Stomach (tissue), 9 donors: Measurements from ENCODE around the gene SH3RF3. TPM values are rescaled to one million over a fixed set of nuclear protein-coding genes. Genes with fewer than 3 reads are reported as not detected.

ENCODE experiments used
- DNase-seq, 2 donors: peaks; one replicate each; pipeline versions ENCODE4 v3.0.0 to v3.0.0-alpha.2; 2013 to 2019
- H3K27ac ChIP-seq, 5 donors: fragments of 200-600 bp in 4 of 5; sonication (generic) in 4 of 5; one replicate each; pipeline ENCODE4 v1.5.1; 2013 to 2019; ENCODE audit warnings: mild to moderate bottlenecking in 1 of 5, moderate library complexity in 1 of 5
- H3K27me3 ChIP-seq, 3 donors: fragments of 200-600 bp; sonication (generic); one replicate each; pipeline ENCODE4 v1.5.1; 2017 to 2019; ENCODE audit warnings: mixed run types in 1 of 3
- H3K36me3 ChIP-seq, 4 donors: fragments of 200-600 bp; sonication (generic); 1 replicate in 3 of 4; 2 replicates in 1 of 4; pipeline ENCODE4 v1.5.1; 2016 to 2019
- H3K4me1 ChIP-seq, 4 donors: fragments of 200-600 bp; sonication (generic); one replicate each; pipeline ENCODE4 v1.5.1; 2016 to 2019
- H3K4me3 ChIP-seq, 4 donors: fragments of 200-600 bp; sonication (generic) in 3 of 4; one replicate each; pipeline ENCODE4 v1.5.1; 2016 to 2019; ENCODE audit warnings: mild to moderate bottlenecking in 1 of 4
- H3K9me3 ChIP-seq, 4 donors: fragments of 200-600 bp; sonication (generic); one replicate each; pipeline ENCODE4 v1.5.1; 2016 to 2019
- CTCF ChIP-seq, 7 experiments: fragments of 450-650 bp in 4 of 7; fragments of 200-600 bp in 3 of 7; sonication (generic) in 3 of 7; IDR thresholded peaks; one replicate each; pipeline ENCODE4 v1.5.1; 2016 to 2019; ENCODE audit warnings: antibody characterized with exemption in 7 of 7, control low read depth in 2 of 7, mild to moderate bottlenecking in 1 of 7
- EP300 ChIP-seq: sonication (generic); formaldehyde crosslinking; IDR thresholded peaks from one replicate; pipeline ENCODE4 v1.6.1; 2017; ENCODE audit warnings: antibody characterized with exemption
- POLR2A ChIP-seq, 4 donors: fragments of 450-650 bp; IDR thresholded peaks; one replicate each; pipeline ENCODE4 v1.6.1; 2016; ENCODE audit warnings: antibody characterized with exemption in 4 of 4, control low read depth in 2 of 4, mild to moderate bottlenecking in 1 of 4, moderate library complexity in 1 of 4
- POLR2AphosphoS5 ChIP-seq, 3 donors: sonication (generic); formaldehyde crosslinking; IDR thresholded peaks; one replicate each; pipeline ENCODE4 v1.6.1; 2016; ENCODE audit warnings: antibody characterized with exemption in 3 of 3
- WGBS, 5 donors: extraction: QIAGEN DNeasy Blood & Tissue Kit in 3 of 5; methylation state at CpG; one replicate each; pipeline versions ENCODE4 v1.1.5 to v1.1.7; 2013 to 2018; 5-methylcytosine and 5-hydroxymethylcytosine counted together
- intact Hi-C: fragments of 100-400 bp; cut with DNase I; formaldehyde crosslinking; loops from one replicate; pipeline ENCODE4 v1.15.1; 2023; ENCODE audit warnings: low total_unique reads
- polyA plus RNA-seq, 3 donors: library from polyadenylated mRNA; stranded (reverse); fragments of 200-250 nt; gene quantifications; one replicate each; pipeline ENCODE4 v1.2.3, GENCODE V29; 2013
- total RNA-seq, 5 donors: library from RNA; depleted of rRNA; stranded (reverse); fragments of >200 nt; gene quantifications; one replicate each; pipeline versions ENCODE4 v1.1.0 to v1.2.3, GENCODE V29; 2014 to 2016
- donor health status: healthy with polysubstance abuse.
- donor health status: Bipolar disorder and iron deficiency.
- donor health status: healthy.

Gene SH3RF3
- total and polyA plus RNA-seq, 8 donors, result 0.87 to 11.1 (median 4.4) TPM

DNA sequence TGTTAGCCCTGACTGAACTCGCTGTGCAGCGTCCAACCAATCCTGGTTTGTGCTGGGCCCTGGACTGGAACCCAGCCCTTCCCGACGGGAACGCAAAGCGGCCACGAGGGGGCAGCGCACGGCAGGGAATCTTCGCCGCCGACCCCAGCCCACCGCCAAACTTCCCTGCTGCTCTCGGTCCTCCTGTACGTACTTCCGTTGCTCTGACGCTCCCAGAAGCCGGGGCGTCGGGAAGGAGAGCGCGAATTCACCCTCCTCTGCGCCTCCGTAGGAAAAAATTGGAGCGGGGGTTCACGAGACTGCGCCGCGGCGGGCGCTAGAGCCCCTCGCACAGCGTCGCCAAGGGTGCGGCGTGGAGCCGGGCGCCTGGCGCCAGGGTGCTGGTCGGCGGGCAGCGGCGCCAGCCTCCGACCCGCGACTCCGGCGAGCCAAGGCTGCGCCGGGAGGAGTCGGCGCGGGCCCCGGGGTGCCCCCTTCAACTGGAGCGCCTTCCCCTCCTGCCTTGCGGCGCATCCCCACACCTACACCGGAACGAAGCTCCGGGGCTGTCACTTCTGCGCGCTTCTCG lies 873 bp upstream of the SH3RF3 start:
- intact Hi-C loops, result no loop called here
- no peaks in the 10 kb centered on the region for H3K36me3 ChIP-seq

DNA sequence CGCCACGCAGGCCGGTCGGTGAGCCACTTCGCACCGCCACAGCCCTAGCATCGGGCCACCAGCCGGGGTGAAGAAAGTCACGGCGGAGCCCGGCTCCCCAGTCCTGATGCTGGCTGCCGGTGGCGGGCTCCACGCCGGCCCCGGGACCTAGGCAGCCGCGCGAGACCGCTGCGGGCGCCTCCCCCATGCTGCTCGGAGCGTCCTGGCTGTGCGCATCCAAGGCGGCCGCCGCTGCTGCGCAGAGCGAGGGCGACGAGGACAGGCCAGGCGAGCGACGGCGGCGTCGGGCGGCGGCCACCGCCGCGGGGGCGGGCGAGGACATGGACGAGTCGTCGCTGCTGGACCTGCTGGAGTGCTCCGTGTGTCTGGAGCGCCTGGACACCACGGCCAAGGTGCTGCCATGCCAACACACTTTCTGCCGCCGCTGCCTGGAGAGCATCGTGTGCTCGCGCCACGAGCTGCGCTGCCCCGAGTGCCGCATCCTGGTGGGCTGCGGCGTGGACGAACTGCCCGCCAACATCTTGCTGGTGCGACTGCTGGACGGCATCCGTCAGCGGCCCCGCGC lies 433 bp downstream of the SH3RF3 start:
- no peaks in the 10 kb centered on the region for H3K36me3 ChIP-seq
- peaks cover 0 to 43% (median 25%) of the 10 kb centered on the region in 3 donors for H3K27me3 ChIP-seq
- peak overlapping the region; percentile 53 to 77 (median 62) for H3K4me3 ChIP-seq
- 2 to 3% (median 3%) methylated on average over 30 to 70 of the region's 70 CpGs; no CpG with 5 or more reads in 1 of the 5 donors for WGBS, 5 donors
- DNase-seq, result peak in 1 of 2 donors; percentile 68
- intact Hi-C loops, result no loop called here
- H3K4me1 ChIP-seq, result peaks cover 16 to 43% (median 25%) of the 10 kb centered on the region in 4 donors
- H3K9me3 ChIP-seq, result no peaks in the 10 kb centered on the region
- no peak for TF ChIP-seq POLR2A (IDR thresholded peaks at IDR 0.05)
- no peak for TF ChIP-seq POLR2AphosphoS5 (IDR thresholded peaks at IDR 0.05)
- TF ChIP-seq EP300, result no peak
- no peak for TF ChIP-seq CTCF (IDR thresholded peaks at IDR 0.05)
- peak overlapping the region; percentile 26 to 84 (median 81) for H3K27ac ChIP-seq

More for the DNA sequence above, 873 bp upstream of the SH3RF3 start:
- TF ChIP-seq POLR2AphosphoS5 (IDR thresholded peaks at IDR 0.05) (peak; percentile 64 to 72 (median 67)), POLR2A (IDR thresholded peaks at IDR 0.05) (no peak), CTCF (IDR thresholded peaks at IDR 0.05) (peak in 6 of 7 experiments; percentile 21 to 89 (median 84))
- peaks cover 16 to 43% (median 24%) of the 10 kb centered on the region in 4 donors for H3K4me1 ChIP-seq
- peak; percentile 69 to 95 for DNase-seq
- peak overlapping the region; percentile 61 to 84 (median 81) for H3K27ac ChIP-seq
- 0 to 2% (median 1%) methylated on average over 22 to 63 of the region's 63 CpGs for WGBS, 5 donors
- no peaks in the 10 kb centered on the region for H3K9me3 ChIP-seq
- peak overlapping the region; percentile 53 to 77 (median 62) for H3K4me3 ChIP-seq
- H3K27me3 ChIP-seq, result peaks cover 0 to 43% (median 25%) of the 10 kb centered on the region in 3 donors

- H3K27me3 ChIP-seq, result peaks cover 0 to 43% (median 25%) of the 10 kb centered on the region in 3 donors
- H3K36me3 ChIP-seq, result no peaks in the 10 kb centered on the region
- peak in 1 of 3 donors; percentile 15 for TF ChIP-seq POLR2AphosphoS5 (IDR thresholded peaks at IDR 0.05)
- no peak for TF ChIP-seq CTCF (IDR thresholded peaks at IDR 0.05)
- H3K27ac ChIP-seq, result peak overlapping the region; percentile 11 to 84 (median 81)
- H3K4me1 ChIP-seq, result peaks cover 16 to 40% (median 26%) of the 10 kb centered on the region in 4 donors
- no peaks in the 10 kb centered on the region for H3K9me3 ChIP-seq
- WGBS, 5 donors, result 12 to 27% (median 18%) methylated on average over 17 to 56 of the region's 56 CpGs
- DNase-seq, result peak in 1 of 2 donors; percentile 37
- H3K4me3 ChIP-seq, result peak overlapping the region; percentile 53 to 77 (median 62)
- intact Hi-C loops, result no loop called here
Observed at GRCh38 chr2:109129921-109130722, 1.1 kb downstream of the SH3RF3 start.

GRCh38 chr2:109130723-109130995 lies 1.7 kb downstream of the SH3RF3 start:
- Histone ChIP-seq H3K4me1 (peaks cover 16 to 42% (median 28%) of the 10 kb centered on the region in 4 donors), H3K27me3 (peaks cover 0 to 43% (median 25%) of the 10 kb centered on the region in 3 donors), H3K36me3 (no peaks in the 10 kb centered on the region), H3K4me3 (peak overlapping the region; percentile 53 to 77 (median 62)), H3K9me3 (no peaks in the 10 kb centered on the region), H3K27ac (peak overlapping the region in 4 of 5 donors; percentile 31 to 84 (median 82))
- intact Hi-C loops, result no loop called here
- WGBS, 5 donors, result 64 to 76% (median 70%) methylated on average over 5 of the region's 5 CpGs
- no peak for DNase-seq
- TF ChIP-seq EP300, result no peak
- no peak for TF ChIP-seq POLR2AphosphoS5 (IDR thresholded peaks at IDR 0.05)
- no peak for TF ChIP-seq CTCF (IDR thresholded peaks at IDR 0.05)
- no peak for TF ChIP-seq POLR2A (IDR thresholded peaks at IDR 0.05)
